PC-9 (cell line): ENCODE data around the gene CALCR.
A peak's percentile ranks its signal among the peaks of the same experiment; 100 is the strongest.

Source experiments
- EZH2 ChIP-seq: fragments of 200-600 bp; sonication (generic); IDR thresholded peaks from 2 replicates; pipeline ENCODE4 v1.8.0; 2017; ENCODE audit warnings: antibody characterized with exemption, low read depth
- TF ChIP-seq, protein P1 (sequence below): fragments of 200-600 bp; sonication (generic); conservative IDR thresholded peaks from 2 replicates; pipeline ENCODE4 v1.6.1; 2017; ENCODE audit warnings: mixed run types, antibody characterized with exemption, mild to moderate bottlenecking, moderate library complexity

DNA sequence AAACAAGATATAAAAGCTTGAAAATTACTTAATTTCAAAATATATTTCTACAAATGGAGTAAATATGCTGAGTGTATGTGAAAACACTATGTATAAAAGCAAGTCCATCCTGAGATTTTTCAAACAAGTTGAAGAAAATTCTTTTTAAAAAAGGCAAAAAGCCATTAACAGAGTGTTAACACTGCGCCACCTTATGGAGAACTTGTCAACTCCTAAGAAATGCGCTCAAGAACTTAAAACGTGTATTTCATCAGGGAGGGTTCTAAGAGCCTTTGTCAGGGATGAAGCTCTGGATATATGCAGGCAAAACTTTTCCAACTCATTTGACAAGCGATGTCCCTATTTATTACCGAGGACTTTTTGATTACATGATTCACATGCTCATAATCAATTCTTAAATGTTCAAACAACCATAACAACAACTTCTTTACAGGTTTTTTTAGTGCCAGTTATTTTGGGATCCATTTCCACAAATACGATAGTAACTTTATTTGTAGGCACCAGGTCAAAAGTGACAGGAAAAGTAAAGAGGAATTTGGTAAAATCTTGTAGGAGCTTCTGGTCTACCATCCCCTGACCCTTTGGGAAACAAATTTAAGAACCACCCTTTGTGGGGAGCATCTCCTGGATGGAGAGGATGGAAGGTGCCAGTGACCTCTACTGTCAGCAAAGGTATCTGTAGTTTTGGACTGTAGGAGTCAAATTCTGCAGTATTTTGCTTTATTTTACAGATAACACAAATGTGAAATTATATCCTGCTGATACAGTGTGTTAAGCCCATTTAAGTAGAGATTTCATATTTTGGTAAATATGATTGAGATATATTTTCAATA, 23.2 kb downstream of the CALCR start:
- TF ChIP-seq, protein P1, sequence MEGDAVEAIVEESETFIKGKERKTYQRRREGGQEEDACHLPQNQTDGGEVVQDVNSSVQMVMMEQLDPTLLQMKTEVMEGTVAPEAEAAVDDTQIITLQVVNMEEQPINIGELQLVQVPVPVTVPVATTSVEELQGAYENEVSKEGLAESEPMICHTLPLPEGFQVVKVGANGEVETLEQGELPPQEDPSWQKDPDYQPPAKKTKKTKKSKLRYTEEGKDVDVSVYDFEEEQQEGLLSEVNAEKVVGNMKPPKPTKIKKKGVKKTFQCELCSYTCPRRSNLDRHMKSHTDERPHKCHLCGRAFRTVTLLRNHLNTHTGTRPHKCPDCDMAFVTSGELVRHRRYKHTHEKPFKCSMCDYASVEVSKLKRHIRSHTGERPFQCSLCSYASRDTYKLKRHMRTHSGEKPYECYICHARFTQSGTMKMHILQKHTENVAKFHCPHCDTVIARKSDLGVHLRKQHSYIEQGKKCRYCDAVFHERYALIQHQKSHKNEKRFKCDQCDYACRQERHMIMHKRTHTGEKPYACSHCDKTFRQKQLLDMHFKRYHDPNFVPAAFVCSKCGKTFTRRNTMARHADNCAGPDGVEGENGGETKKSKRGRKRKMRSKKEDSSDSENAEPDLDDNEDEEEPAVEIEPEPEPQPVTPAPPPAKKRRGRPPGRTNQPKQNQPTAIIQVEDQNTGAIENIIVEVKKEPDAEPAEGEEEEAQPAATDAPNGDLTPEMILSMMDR, result peak; percentile 68
- no peak for TF ChIP-seq EZH2
